ENCODE data around the gene TSHB. TPM values are rescaled to one million over a fixed set of nuclear protein-coding genes. Genes with fewer than 3 reads are reported as not detected.
A peak's percentile ranks its signal among the peaks of the same experiment; 100 is the strongest.

TSHB gene
- polyA plus RNA-seq, 6 donors from 2014 or later = not detected

DNA sequence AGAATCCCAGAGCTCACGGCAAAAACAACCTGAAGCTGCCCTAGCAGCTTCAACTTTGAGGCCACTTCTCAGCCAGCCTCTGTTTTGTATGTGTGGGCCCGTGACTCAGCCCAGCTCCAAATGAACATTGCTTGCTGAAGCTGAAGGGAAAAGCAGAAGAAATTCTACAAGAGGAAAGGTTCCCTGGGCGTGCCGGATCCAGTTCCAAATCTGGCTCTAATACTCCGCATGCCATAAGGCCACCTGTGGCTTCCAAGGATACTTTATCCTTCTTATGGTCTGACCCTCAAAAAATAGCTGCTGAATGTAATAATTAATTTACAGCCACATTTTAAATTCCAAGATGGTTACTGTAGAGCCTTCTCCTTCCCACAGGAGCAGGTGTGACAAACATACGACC is 35.4 kb downstream of the TSHB start:
- no peaks in the 10 kb centered on the region for H3K27me3 Mint-ChIP-seq
- no peak for DNase-seq
- H3K27ac Mint-ChIP-seq = no peak overlapping the region
- no peak overlapping the region for H3K4me3 Mint-ChIP-seq
- H3K9me3 Mint-ChIP-seq = peaks cover 0 to 3% (median 0%) of the 10 kb centered on the region in 7 donors
- no peak for ATAC-seq (ENCODE audit: low read depth in 2 of 2)
- H3K36me3 Mint-ChIP-seq = no peaks in the 10 kb centered on the region
- H3K4me1 Mint-ChIP-seq = peaks cover 0 to 16% (median 5%) of the 10 kb centered on the region in 3 donors

DNA sequence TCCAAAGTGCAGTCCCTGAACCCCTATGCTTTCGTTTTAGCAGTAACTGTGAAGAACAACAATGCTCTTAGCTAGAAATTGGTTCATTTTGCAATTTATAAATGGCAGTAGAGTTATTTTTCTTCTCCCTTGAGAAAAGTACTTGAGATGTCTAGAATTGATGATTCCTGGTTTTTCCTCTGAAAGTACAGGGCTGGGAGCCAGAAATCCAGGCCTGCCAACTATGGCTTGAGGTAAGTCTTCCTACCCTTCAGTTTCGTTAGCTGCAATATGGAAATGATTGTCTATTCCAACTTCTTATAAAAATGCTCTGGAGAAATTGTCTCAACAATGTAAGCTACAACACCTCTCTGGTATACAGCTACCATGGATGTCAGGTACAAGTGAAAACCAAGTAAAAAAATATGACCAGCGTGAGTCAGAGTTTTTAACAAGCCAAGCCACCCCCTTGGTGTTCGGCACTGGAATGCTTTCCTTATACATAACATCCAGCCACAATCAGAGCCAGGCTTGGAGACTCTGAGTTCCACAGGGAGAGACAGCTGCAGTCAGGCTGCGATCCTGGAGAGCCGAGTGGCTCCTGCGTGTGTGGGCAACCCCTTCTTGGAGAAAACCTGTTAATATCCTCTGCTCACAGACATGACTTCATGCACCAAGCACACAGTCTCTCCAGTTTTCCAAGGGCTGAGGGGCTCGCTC is 37.7 kb downstream of the TSHB start:
- DNase-seq (no peak), ATAC-seq (ENCODE audit: low read depth in 2 of 2) (no peak)
- H3K9me3 Mint-ChIP-seq = peaks cover 0 to 3% (median 0%) of the 10 kb centered on the region in 7 donors
- H3K4me1 Mint-ChIP-seq = peaks cover 0 to 12% (median 5%) of the 10 kb centered on the region in 3 donors
- H3K27me3 Mint-ChIP-seq = no peaks in the 10 kb centered on the region
- no peak overlapping the region for H3K4me3 Mint-ChIP-seq
- H3K27ac Mint-ChIP-seq = no peak overlapping the region
- H3K36me3 Mint-ChIP-seq = no peaks in the 10 kb centered on the region

DNA sequence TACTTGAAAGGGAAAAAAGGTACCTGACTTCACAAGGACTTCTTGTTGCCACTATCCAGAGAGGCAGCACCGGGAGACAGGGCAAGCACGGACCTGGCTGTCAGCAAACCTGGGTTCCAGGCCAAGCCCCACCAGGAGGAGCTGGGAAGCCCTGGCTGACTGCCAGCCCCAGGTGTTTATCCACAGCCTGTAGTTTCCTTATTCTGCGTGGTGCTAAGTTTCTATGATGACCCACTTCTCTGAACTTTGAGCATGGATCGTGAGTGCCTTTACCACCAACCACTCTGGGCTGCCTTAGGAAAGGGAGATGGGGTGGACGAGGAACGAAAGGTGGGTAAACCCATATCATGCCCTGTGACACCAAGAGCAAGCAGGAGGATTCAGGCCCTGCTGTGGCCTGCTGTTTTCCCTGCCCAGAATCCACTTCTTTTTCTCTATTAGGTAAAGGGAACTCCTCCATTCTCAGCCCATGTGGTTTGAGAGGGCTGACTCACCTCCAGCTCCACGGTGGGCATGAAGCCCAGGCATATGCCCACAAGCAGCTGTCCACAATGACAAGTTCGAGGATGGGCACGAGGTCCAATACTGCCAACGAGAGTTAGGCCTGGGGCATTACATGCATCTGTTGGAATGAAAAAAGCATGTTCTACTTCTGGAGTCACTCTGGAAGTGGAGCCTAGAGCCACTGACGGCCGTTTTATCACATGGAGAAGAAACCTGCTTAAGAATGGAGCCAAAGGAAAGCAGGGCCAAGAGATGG is 39.4 kb downstream of the TSHB start:
- peaks cover 0 to 2% (median 0%) of the 10 kb centered on the region in 3 donors for H3K4me1 Mint-ChIP-seq
- no peak for DNase-seq
- H3K36me3 Mint-ChIP-seq = no peaks in the 10 kb centered on the region
- H3K9me3 Mint-ChIP-seq = peaks cover 0 to under 1% (median 0%) of the 10 kb centered on the region in 7 donors
- no peak overlapping the region for H3K27ac Mint-ChIP-seq
- H3K4me3 Mint-ChIP-seq = no peak overlapping the region
- ATAC-seq (ENCODE audit: low read depth in 2 of 2) = no peak
- peaks cover 0 to 1% (median 1%) of the 10 kb centered on the region in 3 donors for H3K27me3 Mint-ChIP-seq

DNA sequence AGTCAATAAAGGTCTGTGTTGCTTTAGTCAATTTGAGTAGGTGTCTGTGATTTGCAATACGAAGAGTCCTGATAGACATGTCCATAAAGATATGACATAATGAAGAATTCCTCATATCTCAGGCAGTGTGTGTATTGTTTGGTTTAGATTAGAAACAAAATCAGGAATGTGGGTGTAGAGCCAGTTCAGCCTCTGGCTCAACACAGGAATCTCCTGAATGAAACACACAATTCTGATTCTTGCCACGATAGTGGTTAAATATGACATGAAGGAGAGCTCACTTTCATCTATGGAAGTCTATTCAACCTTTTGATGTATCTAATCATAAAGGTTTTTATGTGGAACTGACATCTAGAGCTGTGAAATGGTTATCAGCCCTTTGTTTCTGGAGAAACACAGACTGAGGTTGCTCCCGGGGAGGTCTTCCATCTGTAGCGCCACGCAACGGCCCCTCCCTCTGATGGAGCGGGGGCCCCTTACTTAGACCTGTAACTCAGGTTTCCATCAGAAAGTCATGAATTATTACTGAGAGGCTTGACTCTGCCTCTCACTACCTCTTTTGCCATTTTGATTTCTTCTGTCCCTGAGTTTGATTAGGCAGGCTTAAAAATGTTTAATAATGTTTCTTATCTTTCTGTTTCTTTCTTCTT is 40.2 kb downstream of the TSHB start:
- no peaks in the 10 kb centered on the region for H3K36me3 Mint-ChIP-seq
- H3K4me3 Mint-ChIP-seq = no peak overlapping the region
- no peak overlapping the region for H3K27ac Mint-ChIP-seq
- peaks cover 0 to 9% (median 7%) of the 10 kb centered on the region in 3 donors for H3K27me3 Mint-ChIP-seq
- H3K4me1 Mint-ChIP-seq = no peaks in the 10 kb centered on the region
- no peaks in the 10 kb centered on the region for H3K9me3 Mint-ChIP-seq
- ATAC-seq (ENCODE audit: low read depth in 2 of 2) (no peak), DNase-seq (no peak)

DNA sequence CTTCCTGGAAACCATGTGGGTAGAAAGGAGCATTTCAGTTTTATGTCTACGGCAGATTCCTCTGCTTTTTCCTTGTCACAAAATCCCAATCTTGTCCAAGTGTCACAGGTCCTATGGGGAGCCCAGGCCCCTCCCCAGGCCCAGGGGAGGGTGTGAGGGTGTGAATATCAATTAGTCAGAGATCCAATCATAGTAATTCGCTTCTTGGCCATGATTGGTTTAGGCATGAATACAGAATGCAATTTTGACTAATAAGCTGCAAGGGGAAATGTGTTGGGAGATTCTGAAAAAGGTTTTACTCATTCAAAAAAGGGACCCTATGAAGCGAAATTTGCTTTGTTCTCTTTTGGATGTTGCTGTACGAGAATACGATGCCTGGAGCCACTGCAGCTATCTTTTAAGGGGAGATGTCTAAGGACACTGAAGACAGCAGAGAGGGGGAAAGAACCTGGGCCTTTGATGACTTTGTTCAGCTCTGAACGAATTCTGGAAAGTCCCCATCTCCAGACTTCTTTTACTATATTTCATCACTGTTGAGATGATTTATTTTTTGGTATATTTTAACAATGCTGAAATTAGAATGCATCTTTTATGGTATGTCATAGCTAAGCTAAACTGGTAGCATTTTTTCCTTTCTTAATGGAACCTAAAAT is 41.5 kb downstream of the TSHB start:
- Mint-ChIP-seq H3K4me3 (no peak overlapping the region), H3K27me3 (peaks cover 6 to 19% (median 15%) of the 10 kb centered on the region in 3 donors), H3K36me3 (no peaks in the 10 kb centered on the region), H3K27ac (no peak overlapping the region), H3K4me1 (no peaks in the 10 kb centered on the region), H3K9me3 (no peaks in the 10 kb centered on the region)
- no peak for DNase-seq
- ATAC-seq (ENCODE audit: low read depth in 2 of 2) = no peak

DNA sequence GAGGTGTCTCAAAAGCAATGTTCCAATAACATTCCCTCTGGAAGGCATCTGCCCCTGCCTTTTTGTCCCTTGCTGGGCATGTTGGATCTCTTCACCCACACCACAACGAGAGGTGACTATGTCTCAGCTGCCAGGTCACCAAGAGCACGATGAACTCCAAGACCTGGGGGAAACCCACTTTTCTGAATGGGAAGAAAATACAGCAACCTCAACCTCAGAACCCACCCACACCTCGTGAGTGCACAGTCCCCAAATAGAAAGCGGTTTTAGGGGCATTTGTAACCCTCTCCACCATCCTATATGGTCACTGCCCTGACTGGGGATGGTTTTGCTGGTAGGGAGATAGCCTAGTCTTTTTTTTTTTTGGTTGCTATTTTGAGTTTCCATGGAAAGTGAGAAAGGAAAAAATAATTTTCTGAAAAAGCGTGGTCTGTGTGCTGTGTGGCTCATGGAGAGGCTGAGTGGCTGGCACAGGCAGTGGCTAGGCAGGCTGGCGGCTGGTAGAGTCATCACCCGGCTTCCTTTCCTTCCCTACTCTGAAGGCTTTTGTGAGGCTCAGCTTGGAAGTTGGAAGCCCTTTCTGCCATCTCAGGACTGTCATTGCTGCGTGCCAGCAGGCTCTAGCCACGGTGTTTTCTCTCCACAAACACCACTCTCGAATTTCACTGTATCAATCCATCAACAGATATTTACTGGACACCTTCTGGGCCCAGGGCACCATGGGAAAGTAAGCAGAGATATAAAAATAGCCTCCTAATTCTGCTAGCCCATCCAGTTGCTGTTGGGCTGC is 43.9 kb downstream of the TSHB start:
- DNase-seq (no peak), ATAC-seq (ENCODE audit: low read depth in 2 of 2) (no peak)
- no peaks in the 10 kb centered on the region for H3K4me1 Mint-ChIP-seq
- no peak overlapping the region for H3K4me3 Mint-ChIP-seq
- no peak overlapping the region for H3K27ac Mint-ChIP-seq
- no peaks in the 10 kb centered on the region for H3K36me3 Mint-ChIP-seq
- no peaks in the 10 kb centered on the region for H3K9me3 Mint-ChIP-seq
- peaks cover 6 to 22% (median 18%) of the 10 kb centered on the region in 3 donors for H3K27me3 Mint-ChIP-seq

DNA sequence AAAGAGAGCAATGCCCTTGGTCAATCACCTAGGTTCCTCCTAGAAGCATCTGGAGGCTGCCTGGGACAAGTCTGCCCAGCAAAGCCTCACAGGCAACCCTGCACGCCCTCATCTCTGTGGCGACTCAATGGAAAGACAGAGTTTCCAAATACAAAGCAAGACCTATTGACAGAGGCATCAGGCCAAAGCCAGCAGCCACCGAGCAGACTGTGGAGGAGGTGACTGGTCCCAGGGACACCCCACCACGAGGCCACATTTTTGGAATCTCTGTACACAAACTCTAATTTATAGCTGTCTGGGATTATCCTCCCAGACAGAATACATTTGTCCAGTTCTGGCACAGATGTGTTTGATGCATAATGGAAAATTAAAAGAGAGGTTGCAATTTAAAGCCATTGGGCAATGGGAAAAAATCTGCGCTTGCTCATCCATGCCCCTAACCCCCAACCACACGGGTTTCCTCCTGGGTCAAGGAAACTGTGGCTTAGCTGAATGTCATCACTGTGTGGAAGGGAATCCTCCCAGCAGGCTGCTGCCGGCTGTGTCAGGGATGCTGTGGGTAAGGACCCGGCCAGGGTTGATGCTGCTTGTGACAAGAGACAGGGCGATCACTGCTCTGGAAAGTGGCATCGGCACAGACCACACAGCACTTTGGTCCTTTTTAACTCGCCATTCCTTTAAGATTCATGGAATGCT is 45.4 kb downstream of the TSHB start:
- no peak overlapping the region for H3K4me3 Mint-ChIP-seq
- peaks cover 6 to 23% (median 18%) of the 10 kb centered on the region in 3 donors for H3K27me3 Mint-ChIP-seq
- H3K9me3 Mint-ChIP-seq = no peaks in the 10 kb centered on the region
- H3K36me3 Mint-ChIP-seq = no peaks in the 10 kb centered on the region
- no peaks in the 10 kb centered on the region for H3K4me1 Mint-ChIP-seq
- no peak overlapping the region for H3K27ac Mint-ChIP-seq
- DNase-seq = no peak
- ATAC-seq (ENCODE audit: low read depth in 2 of 2) = no peak

DNA sequence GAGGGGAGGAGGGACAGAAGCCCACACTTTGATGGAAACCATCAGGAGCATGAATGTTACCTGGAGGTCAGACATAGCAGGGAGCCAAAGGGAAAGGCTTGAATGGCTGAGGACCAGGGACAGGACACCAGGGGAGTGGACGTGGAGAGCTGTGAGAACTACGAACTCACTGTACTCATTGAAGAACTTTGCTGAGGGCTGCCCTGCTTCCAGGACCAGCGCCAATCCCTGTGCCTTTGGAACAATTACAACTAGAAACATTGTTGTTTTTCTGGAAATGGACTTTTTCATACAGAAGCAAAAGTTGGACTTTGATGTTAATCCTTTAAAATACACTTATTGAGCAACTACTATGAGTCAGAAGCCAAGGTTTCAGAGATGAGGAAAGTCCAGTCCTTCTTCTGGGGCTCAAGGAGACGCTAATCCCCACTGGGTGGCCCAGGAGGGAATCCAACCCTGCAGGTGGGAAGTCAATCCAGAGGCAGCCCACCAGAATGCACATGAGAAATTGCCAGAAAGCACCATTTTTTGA is 46.8 kb downstream of the TSHB start:
- ATAC-seq (ENCODE audit: low read depth in 2 of 2) (no peak), DNase-seq (no peak)
- Mint-ChIP-seq H3K9me3 (no peaks in the 10 kb centered on the region), H3K27ac (peak overlapping the region in 1 of 6 donors; percentile 85), H3K4me1 (no peaks in the 10 kb centered on the region), H3K36me3 (no peaks in the 10 kb centered on the region), H3K4me3 (no peak overlapping the region), H3K27me3 (peaks cover 6 to 27% (median 18%) of the 10 kb centered on the region in 3 donors)

DNA sequence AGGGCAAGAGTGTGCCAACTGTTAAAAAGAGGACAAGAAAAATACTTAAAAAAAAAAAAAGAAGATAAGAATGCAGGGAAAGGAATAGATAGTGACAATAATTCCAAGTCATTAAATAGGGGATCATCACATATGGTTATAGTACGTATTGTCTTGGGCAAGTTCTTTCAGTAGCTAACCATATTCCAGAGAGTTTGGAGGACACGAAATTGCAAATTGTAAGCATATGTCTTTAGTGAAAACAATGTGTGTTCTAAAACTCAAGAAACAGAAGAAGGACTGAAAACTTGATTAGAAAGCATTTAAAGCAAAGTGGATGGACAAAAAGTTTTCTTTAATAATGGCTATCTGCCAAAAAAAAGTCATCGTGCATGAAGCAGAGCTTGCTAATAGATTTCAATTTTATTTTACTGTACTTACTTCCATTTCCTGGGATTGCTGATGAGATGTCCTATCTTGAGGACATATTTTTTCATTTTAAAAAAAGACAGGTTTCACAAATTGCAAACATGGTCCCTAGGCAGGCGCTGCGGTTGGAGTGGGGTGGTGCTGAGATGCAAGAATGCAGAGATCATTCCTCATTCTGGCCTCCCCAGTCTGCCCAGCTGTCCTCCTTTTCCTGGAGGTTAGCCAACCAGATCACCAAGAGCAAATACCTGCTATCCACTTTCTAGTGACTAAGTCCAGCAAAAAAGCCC is 47.8 kb downstream of the TSHB start:
- no peaks in the 10 kb centered on the region for H3K36me3 Mint-ChIP-seq
- H3K4me1 Mint-ChIP-seq = no peaks in the 10 kb centered on the region
- peaks cover 6 to 27% (median 18%) of the 10 kb centered on the region in 3 donors for H3K27me3 Mint-ChIP-seq
- peak overlapping the region in 3 of 6 donors; percentile 12 to 72 (median 59) for H3K27ac Mint-ChIP-seq
- ATAC-seq (ENCODE audit: low read depth in 2 of 2) = no peak
- DNase-seq = no peak
- no peaks in the 10 kb centered on the region for H3K9me3 Mint-ChIP-seq
- H3K4me3 Mint-ChIP-seq = no peak overlapping the region

DNA sequence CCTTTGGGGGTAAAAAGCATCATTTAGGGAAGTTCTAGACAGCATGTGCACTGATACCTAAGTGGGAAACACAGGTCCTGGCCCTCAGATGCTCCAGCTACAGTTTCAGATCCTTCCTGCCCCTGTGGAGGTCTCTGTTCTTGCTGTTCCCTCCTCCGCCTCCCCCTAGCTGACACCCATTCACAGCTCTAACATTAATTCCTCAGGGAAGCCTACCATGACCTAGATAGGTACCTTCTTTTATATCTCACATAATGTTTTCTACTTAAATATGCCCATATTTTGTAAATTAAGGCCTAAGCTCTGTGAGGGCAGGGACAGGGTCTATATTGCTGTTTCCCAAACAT is 48.3 kb downstream of the TSHB start:
- Mint-ChIP-seq H3K27ac (no peak overlapping the region), H3K4me3 (no peak overlapping the region), H3K36me3 (no peaks in the 10 kb centered on the region), H3K4me1 (no peaks in the 10 kb centered on the region), H3K27me3 (peaks cover 6 to 27% (median 18%) of the 10 kb centered on the region in 3 donors), H3K9me3 (no peaks in the 10 kb centered on the region)
- ATAC-seq (ENCODE audit: low read depth in 2 of 2) (no peak), DNase-seq (no peak)

DNA sequence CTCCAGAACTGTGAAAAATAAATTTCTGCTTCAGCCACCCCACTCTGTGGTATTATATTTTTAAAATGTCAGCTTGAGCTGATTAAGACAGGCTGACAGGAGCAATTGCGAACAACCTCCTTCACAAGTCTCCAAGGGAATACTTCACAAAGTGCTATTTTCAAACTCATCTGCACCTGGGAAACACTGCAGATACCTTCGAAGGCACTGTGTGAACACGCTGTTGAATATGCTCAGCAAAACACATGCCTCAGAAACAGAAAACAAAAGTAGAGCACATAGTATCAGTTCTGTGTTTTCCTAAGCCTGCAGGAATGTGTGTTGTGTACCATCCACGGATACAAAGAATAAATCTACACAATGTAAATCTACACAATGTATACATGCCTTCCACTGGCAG is 49.1 kb downstream of the TSHB start:
- Mint-ChIP-seq H3K36me3 (no peaks in the 10 kb centered on the region), H3K27ac (no peak overlapping the region), H3K27me3 (peaks cover 6 to 34% (median 18%) of the 10 kb centered on the region in 3 donors), H3K4me1 (no peaks in the 10 kb centered on the region), H3K9me3 (no peaks in the 10 kb centered on the region), H3K4me3 (no peak overlapping the region)
- ATAC-seq (ENCODE audit: low read depth in 2 of 2) (no peak), DNase-seq (no peak)

DNA sequence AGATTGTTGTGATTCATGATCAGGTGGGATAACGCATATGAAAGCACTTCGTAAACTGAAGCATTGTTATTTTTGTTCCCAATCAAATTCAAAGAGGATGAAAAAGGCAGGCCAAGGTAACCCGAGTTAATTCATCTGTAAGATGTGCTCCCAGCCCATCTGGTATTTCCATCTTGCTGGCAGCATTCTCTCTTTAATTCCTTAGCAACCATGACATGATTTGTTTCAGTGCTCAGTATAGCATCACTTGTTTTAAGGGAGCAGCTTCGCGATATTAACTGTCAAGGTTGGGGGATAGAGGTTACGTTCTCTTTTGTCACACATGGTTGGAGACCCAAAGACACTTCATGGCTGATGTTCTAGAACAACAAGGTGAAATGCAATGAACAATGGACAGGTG is 53.3 kb downstream of the TSHB start:
- H3K4me1 Mint-ChIP-seq = no peaks in the 10 kb centered on the region
- peaks cover 13 to 26% (median 15%) of the 10 kb centered on the region in 3 donors for H3K27me3 Mint-ChIP-seq
- H3K9me3 Mint-ChIP-seq = no peaks in the 10 kb centered on the region
- no peak overlapping the region for H3K27ac Mint-ChIP-seq
- H3K36me3 Mint-ChIP-seq = no peaks in the 10 kb centered on the region
- H3K4me3 Mint-ChIP-seq = no peak overlapping the region
- DNase-seq (no peak), ATAC-seq (ENCODE audit: low read depth in 2 of 2) (no peak)

Data from naive B cell (primary cell).